ENCODE results near the gene TEAD2. TPM values are rescaled to one million over a fixed set of nuclear protein-coding genes. Genes with fewer than 3 reads are reported as not detected.
"Not testable (repeated sequence)": the region's sequence is repeated elsewhere in the genome, so short reads cannot be mapped to it uniquely, and the experiment has no call there.

Gene TEAD2
- total and polyA plus RNA-seq, 10 of the 15 experiments (the other 5 are each of a cell fraction or from before 2014, with no cell fraction given): 0.04 to 0.26 (median 0.11) TPM; not detected in 3

- TF ChIP-seq BHLHE40 (IDR thresholded peaks at IDR 0.05; ENCODE audit: borderline replicate concordance in 1 of 2, low read depth in 2 of 2, low read length in 1 of 2) (peak in 1 of 2 experiments; percentile 23; a peak in 1 of 4 replicates), SMARCA5 (IDR thresholded peaks at IDR 0.05) (peak; percentile 66; the same call in 1 of the 2 replicates), LARP7 (IDR thresholded peaks at IDR 0.05) (peak; percentile 50; the same call in 1 of the 2 replicates), SMC3 (IDR thresholded peaks at IDR 0.05; ENCODE audit: borderline replicate concordance, low read length) (peak; percentile 63; the same call in 1 of the 2 replicates), ELK1 (IDR thresholded peaks at IDR 0.05; ENCODE audit: low read depth, low read length) (no peak), IRF4 (IDR thresholded peaks at IDR 0.05; ENCODE audit: low read depth, low read length) (0 out of 2 replicates have a peak, but pooled peaks have one; percentile 57), RAD21 (IDR thresholded peaks at IDR 0.05; ENCODE audit: insufficient read depth, low read depth, low read length) (peak; percentile 49)
Measured at GRCh38 chr19:49301165-49301865, 60.9 kb downstream of the TEAD2 start (continued).

GRCh38 chr19:49298653-49299052 is 63.6 kb downstream of the TEAD2 start:
- DNase-seq (ENCODE audit: low read depth, low spot score); H3K9ac ChIP-seq (ENCODE audit: control insufficient read depth, insufficient read depth, low read length); ATAC-seq; H3K27ac ChIP-seq (ENCODE audit: control insufficient read depth, insufficient read depth); H3K79me2 ChIP-seq (ENCODE audit: control insufficient read depth, insufficient read depth, low read length); SMC1A ChIA-PET (ENCODE audit: uncharacterized antibody, unreplicated experiment); H3K4me3 ChIP-seq; RAD21 ChIA-PET (ENCODE audit: unreplicated experiment); H3K27me3 ChIP-seq (replicated peaks in 1 of 2; ENCODE audit: control insufficient read depth in 2 of 2, insufficient read depth in 2 of 2, low read length in 1 of 2); H3K4me1 ChIP-seq (ENCODE audit: control insufficient read depth, insufficient read depth, low read length); in situ Hi-C loops (cut with MboI); H4K20me1 ChIP-seq (ENCODE audit: control insufficient read depth, insufficient read depth); H3K9me3 ChIP-seq (replicated peaks; ENCODE audit: control insufficient read depth, insufficient read depth, low read length); CTCF ChIA-PET; H3K36me3 ChIP-seq (ENCODE audit: control insufficient read depth in 2 of 2, insufficient read depth in 2 of 2, low read length in 1 of 2); H2AFZ ChIP-seq (ENCODE audit: control insufficient read depth, low read depth, low read length); FAIRE-seq; intact Hi-C loops (cut with micrococcal nuclease; ENCODE audit: unreplicated experiment); H3K4me2 ChIP-seq (ENCODE audit: control insufficient read depth, insufficient read depth); BruUV-seq (replicated peaks): not testable (repeated sequence)
- 55% methylated on average over 3 of the region's 3 CpGs for WGBS (ENCODE audit: insufficient coverage, insufficient replicate concordance, low lambda C conversion rate, missing lambda C conversion rate)
- POLR2A ChIA-PET: interaction anchor here (0.6 to 0.7 kb wide), 2 partner anchors 61 to 99 kb away, joined by 3 to 7 read pairs; no protein-coding TSS in a partner anchor
